NCI-H1417 (cell line): ENCODE data around the gene DIAPH3.

Source experiments
- DNase-seq, 3 experiments: peaks; one replicate each; lab custom pipeline; 2025; lab: John Stamatoyannopoulos, UW

Gene DIAPH3

DNA sequence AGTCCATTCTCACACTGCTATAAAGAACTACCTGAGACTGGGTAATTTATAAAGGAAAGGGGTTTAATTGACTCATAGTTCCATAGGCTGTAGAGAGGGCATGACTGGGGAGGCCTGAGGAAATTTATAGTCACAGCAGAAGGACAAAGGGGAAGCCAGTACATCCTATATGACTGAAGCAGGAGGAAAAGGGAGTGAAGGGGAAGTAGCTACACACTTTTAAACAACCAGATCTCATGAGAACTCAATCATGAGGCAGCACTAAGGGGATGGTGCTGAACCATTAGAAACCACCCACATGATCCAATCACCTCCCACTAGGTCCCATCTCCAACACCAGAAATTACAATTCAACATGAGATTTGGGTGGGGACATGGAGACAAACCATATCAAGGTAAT lies 209.1 kb downstream of the DIAPH3 start:
- DNase-seq, result no peak

DNA sequence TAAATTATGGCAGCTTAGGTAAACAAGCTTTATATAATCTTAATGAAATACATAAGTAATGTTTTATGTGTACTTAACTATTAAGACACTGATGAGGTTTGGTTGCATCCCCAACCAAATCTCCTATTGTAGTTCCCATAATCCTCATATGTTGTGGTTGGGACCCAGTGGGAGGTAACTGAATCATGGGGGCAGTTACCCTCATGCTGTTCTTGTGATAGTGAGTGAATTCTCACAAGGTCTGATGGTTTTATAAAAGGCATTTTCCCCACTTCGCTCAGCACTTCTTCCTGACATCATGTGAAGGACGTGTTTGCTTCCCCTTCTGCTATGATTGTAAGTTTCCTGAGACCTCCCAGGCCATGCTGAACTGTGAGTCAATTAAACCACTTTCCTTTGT lies 212.7 kb downstream of the DIAPH3 start:
- DNase-seq, result no peak

- DNase-seq, result no peak
Observed at GRCh38 chr13:59950266-59950665, 213.5 kb downstream of the DIAPH3 start.

- no peak for DNase-seq
Observed at GRCh38 chr13:59948686-59949085, 215.0 kb downstream of the DIAPH3 start.

GRCh38 chr13:59946944-59947343 lies 216.8 kb downstream of the DIAPH3 start:
- DNase-seq, result no peak

DNA sequence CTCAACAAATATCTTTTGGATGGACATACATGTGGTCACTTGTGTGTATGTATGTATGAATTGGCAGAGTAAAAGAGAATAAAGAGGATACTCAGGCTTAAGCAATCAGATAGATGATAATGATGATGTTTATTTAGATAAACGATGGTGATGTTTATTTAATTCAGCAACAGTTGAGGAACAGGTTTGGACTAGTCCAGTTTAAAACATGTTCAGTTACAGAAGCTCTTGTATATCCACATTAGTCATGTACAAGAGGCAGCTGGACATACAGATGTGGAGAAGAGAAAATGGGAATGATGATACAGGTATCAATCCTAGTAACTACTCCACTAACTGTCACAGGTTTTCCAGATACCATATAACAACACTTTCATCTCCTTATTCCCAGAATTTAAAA lies 232.1 kb downstream of the DIAPH3 start:
- DNase-seq, result peak in 1 of 3 experiments; percentile 50

DNA sequence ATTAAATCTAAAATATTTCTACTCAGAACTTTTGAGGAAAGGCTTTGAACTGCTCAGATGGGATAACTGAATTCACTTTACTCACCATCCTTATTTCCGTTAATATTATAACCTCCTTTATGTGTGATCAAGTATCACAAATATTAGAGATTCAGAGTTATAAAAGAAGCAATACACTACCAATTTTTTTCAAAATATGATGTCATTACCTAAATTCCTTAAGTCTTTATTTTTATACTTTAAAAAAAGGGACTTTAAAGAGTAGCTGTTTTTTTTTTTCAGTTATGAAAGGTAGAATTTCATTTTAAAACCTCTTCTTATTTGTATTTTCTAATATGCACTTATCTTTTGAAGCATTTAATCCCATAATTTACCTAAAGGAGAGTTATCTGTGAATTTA lies 239.5 kb downstream of the DIAPH3 start:
- DNase-seq, result no peak

DNA sequence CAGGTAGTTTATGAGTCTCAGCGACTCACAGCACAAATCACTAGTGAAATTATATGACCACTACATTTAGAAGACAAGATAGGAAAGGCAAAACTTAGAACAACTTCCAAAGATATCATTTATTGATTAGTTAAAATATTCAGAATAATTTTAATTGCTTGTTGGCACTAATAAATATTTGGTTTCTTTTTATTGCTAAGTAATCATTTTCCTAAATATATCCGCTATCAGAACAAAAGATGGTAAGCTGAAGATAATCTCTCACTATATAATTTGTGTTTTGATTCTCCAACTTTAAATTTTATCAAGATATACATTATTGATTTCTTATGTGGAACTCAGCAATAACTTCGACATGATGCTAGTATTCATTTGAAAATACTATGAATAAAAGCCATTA lies 248.5 kb downstream of the DIAPH3 start:
- DNase-seq, result no peak

DNA sequence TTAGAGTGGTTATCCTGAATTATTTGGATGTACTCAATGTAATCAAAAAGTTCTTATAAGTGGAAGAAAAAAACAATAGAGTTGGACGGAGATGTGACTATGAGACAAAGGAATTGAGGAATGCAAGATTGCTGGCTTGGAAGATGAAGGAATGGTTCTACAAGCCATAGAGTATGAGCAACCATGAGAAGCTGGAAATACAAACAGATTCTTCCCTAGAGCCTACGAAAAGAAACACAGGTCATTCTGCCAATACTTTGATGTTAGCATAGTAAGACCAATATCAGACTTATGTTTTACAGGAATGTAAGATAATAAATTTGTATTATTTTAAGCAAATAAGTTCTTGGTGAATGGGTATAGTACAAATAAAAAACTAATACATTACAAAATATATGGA lies 249.2 kb downstream of the DIAPH3 start:
- DNase-seq, result no peak

GRCh38 chr13:59906413-59907049 lies 257.2 kb downstream of the DIAPH3 start:
- DNase-seq, result peak in 2 of 3 experiments; percentile 11 to 63

GRCh38 chr13:59901191-59901590 lies 262.5 kb downstream of the DIAPH3 start:
- DNase-seq, result no peak

GRCh38 chr13:59898066-59898465 lies 265.7 kb downstream of the DIAPH3 start:
- DNase-seq, result no peak

GRCh38 chr13:59893266-59893665 lies 270.5 kb downstream of the DIAPH3 start:
- no peak for DNase-seq

GRCh38 chr13:59891053-59891452 lies 272.7 kb downstream of the DIAPH3 start:
- DNase-seq, result no peak

GRCh38 chr13:59890054-59890453 lies 273.7 kb downstream of the DIAPH3 start:
- no peak for DNase-seq

GRCh38 chr13:59888408-59888807 lies 275.3 kb downstream of the DIAPH3 start:
- no peak for DNase-seq

- DNase-seq, result no peak
Observed at GRCh38 chr13:59885076-59885475, 278.7 kb downstream of the DIAPH3 start.

DNA sequence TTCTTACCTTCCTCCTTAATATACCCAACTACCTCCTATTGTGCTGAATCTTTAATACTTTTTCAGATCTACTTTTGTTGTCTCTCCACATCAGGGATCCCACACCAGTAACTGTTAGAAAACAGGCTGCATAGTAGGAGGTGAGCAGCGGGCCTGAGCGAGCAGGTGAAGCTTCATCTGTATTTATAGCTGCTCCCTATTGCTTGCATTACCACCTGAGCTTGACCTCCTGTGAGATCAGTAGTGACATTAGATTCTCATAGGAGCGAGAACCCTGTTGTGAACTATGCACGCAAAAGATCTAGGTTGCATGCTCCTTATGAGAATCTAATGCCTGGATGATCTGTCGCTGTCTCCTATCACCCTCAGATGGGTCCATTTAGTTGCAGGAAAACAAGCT lies 279.8 kb downstream of the DIAPH3 start:
- no peak for DNase-seq

DNA sequence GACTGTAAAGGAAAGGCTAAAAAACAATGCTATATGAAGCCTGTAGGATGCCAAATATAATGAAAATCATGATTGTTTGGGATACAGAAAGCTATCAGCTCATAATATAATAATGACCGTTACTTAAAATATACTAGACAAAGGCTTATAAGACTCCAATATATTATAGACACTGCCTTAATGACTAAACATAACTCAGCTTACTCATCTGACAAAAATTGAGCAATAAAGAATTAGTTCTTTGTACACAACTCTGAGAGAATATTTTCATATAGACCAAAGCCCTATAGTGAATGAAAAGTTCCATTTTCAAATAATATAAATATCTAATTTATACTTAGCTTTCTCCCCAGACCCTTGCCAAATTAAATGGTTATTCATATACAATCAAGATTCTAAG lies 283.3 kb downstream of the DIAPH3 start:
- DNase-seq, result no peak

GRCh38 chr13:59879281-59879680 lies 284.4 kb downstream of the DIAPH3 start:
- DNase-seq, result peak in 1 of 3 experiments; percentile 78

- DNase-seq, result no peak
Observed at GRCh38 chr13:59877933-59878332, 285.8 kb downstream of the DIAPH3 start.

GRCh38 chr13:59874973-59875372 lies 288.8 kb downstream of the DIAPH3 start:
- no peak for DNase-seq

GRCh38 chr13:59873856-59874255 lies 289.9 kb downstream of the DIAPH3 start:
- no peak for DNase-seq

GRCh38 chr13:59873309-59873708 lies 290.4 kb downstream of the DIAPH3 start:
- no peak for DNase-seq

DNA sequence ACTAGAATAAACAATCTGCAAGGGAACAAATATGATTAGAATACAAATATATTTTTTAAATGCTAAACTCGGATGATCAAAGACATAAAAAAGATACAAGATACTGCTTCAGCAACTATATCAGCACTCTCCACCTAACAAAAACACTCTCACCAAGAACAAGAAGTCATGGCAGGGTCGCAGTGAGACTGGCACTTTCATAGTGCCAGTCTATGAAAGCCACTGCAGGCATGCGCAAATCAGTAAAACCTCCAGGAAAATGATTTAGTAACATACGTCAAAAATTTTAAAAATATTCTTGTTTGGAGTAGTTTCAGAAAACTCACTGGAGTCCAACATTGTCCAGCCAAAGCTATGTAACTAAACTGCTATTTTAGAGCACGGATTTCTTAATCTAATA lies 295.9 kb downstream of the DIAPH3 start:
- no peak for DNase-seq
